GM23338 (cell line): ENCODE measurements around the gene PNPLA8. TPM values are rescaled to one million over a fixed set of nuclear protein-coding genes. Genes with fewer than 3 reads are reported as not detected.

Experiments
- ATAC-seq: fragments of 200-7000 bp; cut with Tn5 transposase; 3 replicates; pipeline ENCODE4 v1.9.1; 2020
- DNase-seq: peaks from one replicate; pipeline ENCODE4 v3.0.0-alpha.2; 2015; ENCODE audit warnings: low spot score
- H2AFZ ChIP-seq: fragments of 200-600 bp; sonication (generic); 2 replicates; pipeline ENCODE4 v1.8.0; 2016; ENCODE audit warnings: antibody characterized with exemption, mild to moderate bottlenecking, moderate library complexity
- H3F3A ChIP-seq: fragments of 200-600 bp; sonication (generic); replicated peaks from 2 replicates; pipeline ENCODE4 v1.8.0; 2017; ENCODE audit warnings: antibody characterized with exemption, mixed run types, low read depth
- H3K27ac ChIP-seq: fragments of 200-600 bp; sonication (generic); 2 replicates; pipeline ENCODE4 v1.6.1; 2016; ENCODE audit warnings: low read depth
- H3K27me3 ChIP-seq: fragments of 200-600 bp; sonication (generic); 2 replicates; pipeline ENCODE4 v1.8.0; 2016; ENCODE audit warnings: mild to moderate bottlenecking, mixed run types, moderate library complexity; ENCODE audit not compliant: insufficient read depth
- H3K36me3 ChIP-seq: fragments of 200-600 bp; sonication (generic); 2 replicates; pipeline ENCODE4 v1.8.0; 2016; ENCODE audit warnings: mild to moderate bottlenecking; ENCODE audit not compliant: insufficient read depth
- H3K4me1 ChIP-seq: fragments of 200-600 bp; sonication (generic); 2 replicates; pipeline ENCODE4 v1.8.0; 2016; ENCODE audit warnings: mild to moderate bottlenecking, moderate library complexity; ENCODE audit not compliant: insufficient read depth
- H3K4me2 ChIP-seq: fragments of 200-600 bp; sonication (generic); 2 replicates; pipeline ENCODE4 v1.7.1; 2017; ENCODE audit warnings: mixed run types
- H3K4me3 ChIP-seq: fragments of 200-600 bp; sonication (generic); 2 replicates; pipeline ENCODE4 v1.6.1; 2016; ENCODE audit warnings: mixed run types
- H3K79me2 ChIP-seq: fragments of 200-600 bp; sonication (generic); replicated peaks from 2 replicates; pipeline ENCODE4 v1.8.0; 2017; ENCODE audit warnings: mild to moderate bottlenecking; ENCODE audit not compliant: insufficient read depth
- H3K9me2 ChIP-seq: fragments of 200-600 bp; sonication (generic); 2 replicates; pipeline ENCODE4 v1.8.0; 2017; ENCODE audit not compliant: insufficient read depth
- H4K20me1 ChIP-seq: fragments of 200-600 bp; sonication (generic); replicated peaks from 2 replicates; pipeline ENCODE4 v1.8.0; 2017; ENCODE audit warnings: mild to moderate bottlenecking; ENCODE audit not compliant: insufficient read depth
- H3K27ac Mint-ChIP-seq: 2 replicates; pipeline ENCODE4 v1.8.0; 2020; ENCODE audit warnings: inconsistent platforms, mild to moderate bottlenecking, moderate library complexity, mixed read lengths
- H3K27me3 Mint-ChIP-seq: 3 replicates; pipeline ENCODE4 v1.8.0; 2022; ENCODE audit warnings: low read depth, mild to moderate bottlenecking, moderate library complexity, mixed read lengths, inconsistent platforms; ENCODE audit not compliant: insufficient read depth, poor library complexity
- H3K36me3 Mint-ChIP-seq: 3 replicates; pipeline ENCODE4 v1.8.0; 2021; ENCODE audit warnings: low read depth, mild to moderate bottlenecking, inconsistent platforms, moderate library complexity, mixed read lengths
- H3K4me1 Mint-ChIP-seq: 3 replicates; pipeline ENCODE4 v1.8.0; 2020; ENCODE audit warnings: mild to moderate bottlenecking, inconsistent platforms, mixed read lengths
- H3K4me3 Mint-ChIP-seq: 3 replicates; pipeline ENCODE4 v1.8.0; 2021; ENCODE audit warnings: moderate library complexity, mild to moderate bottlenecking, inconsistent platforms, mixed read lengths
- H3K9me3 Mint-ChIP-seq: 3 replicates; pipeline ENCODE4 v1.8.0; 2020; ENCODE audit warnings: moderate library complexity, mild to moderate bottlenecking, inconsistent platforms, mixed read lengths
- ETS1 ChIP-seq: IDR thresholded peaks from 2 replicates; pipeline ENCODE4 v1.6.1; 2016; ENCODE audit warnings: antibody characterized with exemption
- EZH2phosphoT487 ChIP-seq: fragments of 200-600 bp; sonication (generic); IDR thresholded peaks from one replicate; pipeline ENCODE4 v1.8.1; 2018; ENCODE audit warnings: antibody characterized with exemption; ENCODE audit not compliant: unreplicated experiment
- NANOG ChIP-seq: IDR thresholded peaks from 2 replicates; pipeline ENCODE4 v1.6.1; 2016; ENCODE audit warnings: antibody characterized with exemption, borderline replicate concordance
- POLR2AphosphoS5 ChIP-seq: IDR thresholded peaks from 2 replicates; pipeline ENCODE4 v1.6.1; 2016; ENCODE audit warnings: antibody characterized with exemption, low read depth
- REST ChIP-seq: IDR thresholded peaks from one replicate; pipeline ENCODE4 v1.6.1; 2018; ENCODE audit warnings: antibody characterized with exemption; ENCODE audit not compliant: unreplicated experiment
- ZNF114 ChIP-seq: fragments of 250-450 bp; sonication (Bioruptor Pico); IDR thresholded peaks from 2 replicates; pipeline ENCODE4 v1.5.0; 2020; ENCODE audit warnings: mild to moderate bottlenecking, moderate library complexity
- polyA plus RNA-seq: library from polyadenylated mRNA; unstranded; fragments of >200 nt; fragmentation: Nextera tagmentation; extraction: Ambion mirVana; gene quantifications from 2 replicates; pipeline ENCODE4 v1.2.1, GENCODE V29; 2016
- total RNA-seq: library from RNA; depleted of rRNA; stranded (reverse); fragments of >200 nt; shearing (Covaris generic); gene quantifications from 2 replicates; pipeline ENCODE4 v1.2.3, GENCODE V29; 2014
- TF ChIP-seq, protein P1 (sequence below): fragments of 250-450 bp; sonication (Bioruptor Pico); IDR thresholded peaks from 2 replicates; pipeline ENCODE4 v1.5.0; 2020; ENCODE audit warnings: mild to moderate bottlenecking, moderate library complexity

PNPLA8 gene
- total and polyA plus RNA-seq, 2 experiments from 2014 or later = 12.5 to 13.6 TPM

GRCh38 chr7:108431099-108431498, 94.8 kb downstream of the PNPLA8 start:
- no peaks in the 10 kb centered on the region for H3K4me1 ChIP-seq
- TF ChIP-seq ZNF114 (CRISPR knock-in tag) (no peak), EZH2phosphoT487 (no peak), POLR2AphosphoS5 (no peak), ETS1 (no peak), NANOG (no peak), REST (no peak)
- TF ChIP-seq, protein P1, sequence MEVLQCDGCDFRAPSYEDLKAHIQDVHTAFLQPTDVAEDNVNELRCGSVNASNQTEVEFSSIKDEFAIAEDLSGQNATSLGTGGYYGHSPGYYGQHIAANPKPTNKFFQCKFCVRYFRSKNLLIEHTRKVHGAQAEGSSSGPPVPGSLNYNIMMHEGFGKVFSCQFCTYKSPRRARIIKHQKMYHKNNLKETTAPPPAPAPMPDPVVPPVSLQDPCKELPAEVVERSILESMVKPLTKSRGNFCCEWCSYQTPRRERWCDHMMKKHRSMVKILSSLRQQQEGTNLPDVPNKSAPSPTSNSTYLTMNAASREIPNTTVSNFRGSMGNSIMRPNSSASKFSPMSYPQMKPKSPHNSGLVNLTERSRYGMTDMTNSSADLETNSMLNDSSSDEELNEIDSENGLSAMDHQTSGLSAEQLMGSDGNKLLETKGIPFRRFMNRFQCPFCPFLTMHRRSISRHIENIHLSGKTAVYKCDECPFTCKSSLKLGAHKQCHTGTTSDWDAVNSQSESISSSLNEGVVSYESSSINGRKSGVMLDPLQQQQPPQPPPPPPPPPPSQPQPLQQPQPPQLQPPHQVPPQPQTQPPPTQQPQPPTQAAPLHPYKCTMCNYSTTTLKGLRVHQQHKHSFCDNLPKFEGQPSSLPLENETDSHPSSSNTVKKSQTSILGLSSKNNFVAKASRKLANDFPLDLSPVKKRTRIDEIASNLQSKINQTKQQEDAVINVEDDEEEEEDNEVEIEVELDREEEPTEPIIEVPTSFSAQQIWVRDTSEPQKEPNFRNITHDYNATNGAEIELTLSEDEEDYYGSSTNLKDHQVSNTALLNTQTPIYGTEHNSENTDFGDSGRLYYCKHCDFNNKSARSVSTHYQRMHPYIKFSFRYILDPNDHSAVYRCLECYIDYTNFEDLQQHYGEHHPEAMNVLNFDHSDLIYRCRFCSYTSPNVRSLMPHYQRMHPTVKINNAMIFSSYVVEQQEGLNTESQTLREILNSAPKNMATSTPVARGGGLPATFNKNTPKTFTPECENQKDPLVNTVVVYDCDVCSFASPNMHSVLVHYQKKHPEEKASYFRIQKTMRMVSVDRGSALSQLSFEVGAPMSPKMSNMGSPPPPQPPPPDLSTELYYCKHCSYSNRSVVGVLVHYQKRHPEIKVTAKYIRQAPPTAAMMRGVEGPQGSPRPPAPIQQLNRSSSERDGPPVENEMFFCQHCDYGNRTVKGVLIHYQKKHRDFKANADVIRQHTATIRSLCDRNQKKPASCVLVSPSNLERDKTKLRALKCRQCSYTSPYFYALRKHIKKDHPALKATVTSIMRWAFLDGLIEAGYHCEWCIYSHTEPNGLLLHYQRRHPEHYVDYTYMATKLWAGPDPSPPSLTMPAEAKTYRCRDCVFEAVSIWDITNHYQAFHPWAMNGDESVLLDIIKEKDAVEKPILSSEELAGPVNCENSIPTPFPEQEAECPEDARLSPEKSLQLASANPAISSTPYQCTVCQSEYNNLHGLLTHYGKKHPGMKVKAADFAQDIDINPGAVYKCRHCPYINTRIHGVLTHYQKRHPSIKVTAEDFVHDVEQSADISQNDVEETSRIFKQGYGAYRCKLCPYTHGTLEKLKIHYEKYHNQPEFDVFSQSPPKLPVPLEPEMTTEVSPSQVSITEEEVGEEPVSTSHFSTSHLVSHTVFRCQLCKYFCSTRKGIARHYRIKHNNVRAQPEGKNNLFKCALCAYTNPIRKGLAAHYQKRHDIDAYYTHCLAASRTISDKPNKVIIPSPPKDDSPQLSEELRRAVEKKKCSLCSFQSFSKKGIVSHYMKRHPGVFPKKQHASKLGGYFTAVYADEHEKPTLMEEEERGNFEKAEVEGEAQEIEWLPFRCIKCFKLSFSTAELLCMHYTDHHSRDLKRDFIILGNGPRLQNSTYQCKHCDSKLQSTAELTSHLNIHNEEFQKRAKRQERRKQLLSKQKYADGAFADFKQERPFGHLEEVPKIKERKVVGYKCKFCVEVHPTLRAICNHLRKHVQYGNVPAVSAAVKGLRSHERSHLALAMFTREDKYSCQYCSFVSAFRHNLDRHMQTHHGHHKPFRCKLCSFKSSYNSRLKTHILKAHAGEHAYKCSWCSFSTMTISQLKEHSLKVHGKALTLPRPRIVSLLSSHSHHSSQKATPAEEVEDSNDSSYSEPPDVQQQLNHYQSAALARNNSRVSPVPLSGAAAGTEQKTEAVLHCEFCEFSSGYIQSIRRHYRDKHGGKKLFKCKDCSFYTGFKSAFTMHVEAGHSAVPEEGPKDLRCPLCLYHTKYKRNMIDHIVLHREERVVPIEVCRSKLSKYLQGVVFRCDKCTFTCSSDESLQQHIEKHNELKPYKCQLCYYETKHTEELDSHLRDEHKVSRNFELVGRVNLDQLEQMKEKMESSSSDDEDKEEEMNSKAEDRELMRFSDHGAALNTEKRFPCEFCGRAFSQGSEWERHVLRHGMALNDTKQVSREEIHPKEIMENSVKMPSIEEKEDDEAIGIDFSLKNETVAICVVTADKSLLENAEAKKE (CRISPR knock-in tag) = no peak
- Mint-ChIP-seq H3K9me3 (peaks cover 3% of the 10 kb centered on the region; the same call in 1 of the 3 replicates), H3K4me3 (no peak overlapping the region), H3K36me3 (peaks cover 6% of the 10 kb centered on the region; the same call in 2 of the 3 replicates), H3K4me1 (no peaks in the 10 kb centered on the region), H3K27me3 (peaks cover 2% of the 10 kb centered on the region), H3K27ac (no peak overlapping the region)
- H4K20me1 ChIP-seq = no peaks in the 10 kb centered on the region
- no peaks in the 10 kb centered on the region for H3K27me3 ChIP-seq
- H3K79me2 ChIP-seq = no peaks in the 10 kb centered on the region
- no peak overlapping the region for H3K4me2 ChIP-seq
- H3K27ac ChIP-seq = no peak overlapping the region
- H2AFZ ChIP-seq = no peak overlapping the region
- H3K4me3 ChIP-seq = no peak overlapping the region
- no peaks in the 10 kb centered on the region for H3F3A ChIP-seq
- H3K9me2 ChIP-seq = no peaks in the 10 kb centered on the region
- ATAC-seq (no peak), DNase-seq (no peak)
- no peaks in the 10 kb centered on the region for H3K36me3 ChIP-seq
